Calu3 (cell line): ENCODE data around the gene GINS3. TPM values are rescaled to one million over a fixed set of nuclear protein-coding genes. Genes with fewer than 3 reads are reported as not detected.

ENCODE experiments used
- BruUV-seq: library from RNA; stranded (reverse); fragments of 400-500 nt; replicated peaks from 2 replicates; lab custom pipeline; 2021; lab: Mats Ljungman, UMichigan
- CTCF ChIA-PET: fragments of 300-600 bp; sonication (Branson Sonifier 250); formaldehyde crosslinking; loops from one replicate; lab custom pipeline; 2022; ENCODE audit warnings: antibody characterized with exemption; lab: Charles Lee
- DNase-seq: peaks from one replicate; pipeline ENCODE4 v3.0.0; 2022
- H3K27ac Mint-ChIP-seq: one replicate; pipeline ENCODE4 v1.8.0; 2022; ENCODE audit warnings: mixed read lengths; ENCODE audit not compliant: unreplicated experiment
- H3K27me3 Mint-ChIP-seq: one replicate; pipeline ENCODE4 v1.8.0; 2022; ENCODE audit warnings: mixed read lengths; ENCODE audit not compliant: unreplicated experiment
- H3K36me3 Mint-ChIP-seq: one replicate; pipeline ENCODE4 v1.8.0; 2022; ENCODE audit warnings: mild to moderate bottlenecking, moderate library complexity, mixed read lengths; ENCODE audit not compliant: insufficient read depth, unreplicated experiment
- H3K4me1 Mint-ChIP-seq: one replicate; pipeline ENCODE4 v1.8.0; 2022; ENCODE audit warnings: mild to moderate bottlenecking, low read depth, mixed read lengths; ENCODE audit not compliant: unreplicated experiment
- H3K4me3 Mint-ChIP-seq: one replicate; pipeline ENCODE4 v1.8.0; 2022; ENCODE audit warnings: mild to moderate bottlenecking, low read depth, moderate library complexity, mixed read lengths; ENCODE audit not compliant: unreplicated experiment
- H3K9me3 Mint-ChIP-seq: one replicate; pipeline ENCODE4 v1.8.0; 2022; ENCODE audit warnings: low read depth, mixed read lengths; ENCODE audit not compliant: unreplicated experiment
- CTCF ChIP-seq: fragments of 200-600 bp; IDR thresholded peaks from one replicate; pipeline ENCODE4 v1.8.0; 2022; ENCODE audit warnings: antibody characterized with exemption; ENCODE audit not compliant: unreplicated experiment
- intact Hi-C: fragments of 100-400 bp; cut with micrococcal nuclease; formaldehyde crosslinking; loops from one replicate; pipeline ENCODE4 v1.10.0; 2022; ENCODE audit not compliant: unreplicated experiment
- total RNA-seq: library from RNA; stranded (reverse); gene quantifications from 2 replicates; pipeline ENCODE4 v1.2.3, GENCODE V29; 2022

Gene GINS3
- total RNA-seq, 1 experiment from 2014 or later, result 13.6 TPM

DNA sequence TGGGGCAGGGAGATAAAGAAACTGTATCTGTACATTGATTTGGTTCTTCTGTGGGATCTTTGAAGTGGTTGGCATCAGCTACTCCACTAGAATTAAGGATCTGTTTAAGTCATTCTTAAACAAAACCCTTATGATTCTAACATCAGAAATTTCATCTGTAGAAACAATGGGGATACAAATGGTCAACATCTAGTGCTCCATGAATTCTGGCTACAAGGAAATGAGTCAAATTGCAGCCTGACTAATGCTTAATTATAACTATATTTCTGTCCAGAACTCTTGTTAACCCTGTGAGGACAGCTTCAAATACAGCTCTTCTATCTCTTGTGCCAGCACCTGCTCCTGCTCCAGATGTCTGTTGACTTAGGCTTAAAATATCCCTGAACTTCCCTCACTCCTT lies 13.9 kb upstream of the GINS3 start:
- no peak overlapping the region for H3K27ac Mint-ChIP-seq
- H3K9me3 Mint-ChIP-seq, result no peaks in the 10 kb centered on the region
- no peaks in the 10 kb centered on the region for H3K36me3 Mint-ChIP-seq
- no peak for TF ChIP-seq CTCF
- DNase-seq, result no peak
- peaks cover under 1% of the 10 kb centered on the region for H3K4me1 Mint-ChIP-seq
- intact Hi-C loops, result no loop called here
- H3K27me3 Mint-ChIP-seq, result peaks cover 66% of the 10 kb centered on the region
- no peak overlapping the region for H3K4me3 Mint-ChIP-seq
- no TSS peak for BruUV-seq
- CTCF ChIA-PET, result no interaction called here

GRCh38 chr16:58379736-58380135 lies 12.5 kb upstream of the GINS3 start:
- Mint-ChIP-seq H3K4me3 (no peak overlapping the region), H3K27me3 (peaks cover 53% of the 10 kb centered on the region), H3K9me3 (no peaks in the 10 kb centered on the region), H3K4me1 (peaks cover 14% of the 10 kb centered on the region), H3K27ac (no peak overlapping the region), H3K36me3 (no peaks in the 10 kb centered on the region)
- no peak for TF ChIP-seq CTCF
- CTCF ChIA-PET, result no interaction called here
- intact Hi-C loops, result no loop called here
- DNase-seq, result no peak
- BruUV-seq, result no TSS peak

DNA sequence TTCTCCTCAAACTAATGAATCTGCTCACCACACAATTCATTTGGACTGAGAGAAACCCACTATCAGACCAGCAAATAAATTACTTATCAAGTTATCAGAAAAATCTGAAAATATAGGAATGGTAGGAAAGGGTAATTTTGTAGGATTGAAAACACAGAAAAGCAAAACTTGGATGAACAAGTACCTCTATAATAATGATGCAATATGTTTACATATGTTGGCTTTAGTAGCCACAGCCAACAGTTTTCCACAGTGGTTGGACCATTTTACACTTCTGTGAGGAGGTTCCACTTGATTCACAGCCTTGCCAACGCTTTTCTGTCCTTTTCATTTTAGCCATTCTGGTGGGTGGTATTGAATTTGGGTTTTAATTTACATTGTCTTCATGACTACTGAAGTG lies 10.6 kb upstream of the GINS3 start:
- Mint-ChIP-seq H3K4me3 (no peak overlapping the region), H3K27ac (no peak overlapping the region), H3K9me3 (no peaks in the 10 kb centered on the region), H3K27me3 (peaks cover 41% of the 10 kb centered on the region), H3K36me3 (no peaks in the 10 kb centered on the region), H3K4me1 (peaks cover 17% of the 10 kb centered on the region)
- no TSS peak for BruUV-seq
- intact Hi-C loops, result no loop called here
- TF ChIP-seq CTCF, result no peak
- CTCF ChIA-PET, result no interaction called here
- DNase-seq, result no peak

DNA sequence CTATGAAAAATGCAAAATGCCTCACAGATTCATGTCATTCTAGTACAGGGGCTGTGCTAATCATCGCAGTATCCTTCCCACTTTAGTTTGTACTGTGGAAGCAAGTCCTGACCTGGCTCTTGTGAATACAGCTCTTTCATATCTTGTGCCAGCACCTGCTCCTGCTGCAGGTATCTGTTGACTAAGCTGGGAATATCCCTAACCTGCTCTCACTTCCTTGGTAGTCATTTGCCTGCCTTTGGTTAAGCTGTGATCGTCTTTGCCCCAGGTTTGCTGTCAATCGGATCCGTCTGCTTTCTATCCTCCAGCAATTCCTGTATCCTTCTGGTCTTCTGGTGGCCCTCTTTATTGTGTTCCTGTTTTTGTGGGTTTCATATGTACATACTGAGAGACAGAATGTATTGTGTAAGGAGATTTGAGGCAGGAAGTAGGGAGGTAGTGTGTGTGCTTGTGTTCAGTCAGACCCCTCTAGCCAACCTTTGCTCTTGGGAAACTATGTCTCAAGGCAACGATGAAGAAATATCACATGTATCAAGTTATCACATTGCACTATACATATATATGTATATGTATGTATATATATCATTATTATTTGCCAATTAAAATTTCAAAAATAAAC lies 7.7 kb upstream of the GINS3 start:
- intact Hi-C loops, result no loop called here
- TSS peak; percentile 51 for BruUV-seq
- H3K36me3 Mint-ChIP-seq, result no peaks in the 10 kb centered on the region

More for the DNA sequence above, 7.7 kb upstream of the GINS3 start:
- Mint-ChIP-seq H3K27me3 (peaks cover 20% of the 10 kb centered on the region), H3K4me3 (peak overlapping the region; percentile 6), H3K27ac (peak overlapping the region; percentile 49), H3K9me3 (no peaks in the 10 kb centered on the region), H3K4me1 (peaks cover 17% of the 10 kb centered on the region)
- CTCF ChIA-PET, result interaction anchor here (0.6 to 0.8 kb wide), 5 partner anchors 8 to 292 kb away, joined by 3 to 4 read pairs (median 3); no protein-coding TSS in a partner anchor
- TF ChIP-seq CTCF, result no peak
- DNase-seq, result peak; percentile 41
